ENCODE results near the gene MYO7B.

Gene MYO7B

DNA sequence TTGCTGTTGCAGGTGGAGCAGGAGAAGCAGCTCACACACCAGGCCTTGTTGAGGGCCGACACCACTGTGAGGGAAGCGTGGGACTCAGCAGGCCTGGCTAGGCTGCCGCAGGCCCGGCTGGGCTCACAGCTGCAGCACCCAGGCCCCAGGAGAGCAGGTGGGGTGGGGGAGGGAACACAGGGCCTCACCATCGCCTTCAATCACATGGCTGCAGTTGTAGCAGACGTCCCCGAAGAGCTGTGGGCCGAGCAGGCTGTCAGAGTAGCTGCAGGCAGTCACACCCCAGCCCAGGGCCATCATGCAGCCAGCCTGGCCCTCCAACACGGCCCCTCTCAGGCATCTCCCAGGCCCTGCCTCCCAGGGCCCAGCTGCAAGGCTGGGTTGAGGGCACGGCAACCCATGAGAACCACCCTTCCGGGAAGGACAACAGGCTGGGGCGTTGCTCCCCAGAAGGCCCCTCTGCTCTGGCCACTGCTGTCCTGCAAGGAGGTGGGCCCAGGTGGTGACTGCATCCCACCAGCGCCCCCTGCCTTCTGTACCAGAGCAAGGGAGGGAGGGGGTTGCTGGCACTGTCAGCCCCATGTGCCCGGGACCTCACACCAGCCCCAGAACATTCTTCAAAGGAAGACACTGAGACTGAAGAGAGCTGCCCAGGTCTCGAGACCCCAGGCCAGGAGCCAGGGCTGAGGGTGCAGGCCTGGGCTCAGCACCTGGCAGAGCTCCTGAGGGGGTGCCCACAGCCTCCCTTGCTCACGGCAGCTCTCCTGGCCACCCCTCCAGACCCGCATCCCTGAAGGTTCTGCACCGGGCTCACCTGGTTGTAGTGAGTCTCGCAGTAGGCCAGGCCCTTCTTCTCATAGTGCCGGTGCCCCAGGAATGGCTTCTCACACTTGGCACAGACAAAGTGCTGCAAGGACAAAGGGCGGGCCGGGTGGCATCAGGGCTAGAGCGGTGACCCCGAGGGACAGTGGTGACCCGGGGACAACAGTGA lies 104.9 kb downstream of the MYO7B start:
- DNase-seq, result no peak

DNA sequence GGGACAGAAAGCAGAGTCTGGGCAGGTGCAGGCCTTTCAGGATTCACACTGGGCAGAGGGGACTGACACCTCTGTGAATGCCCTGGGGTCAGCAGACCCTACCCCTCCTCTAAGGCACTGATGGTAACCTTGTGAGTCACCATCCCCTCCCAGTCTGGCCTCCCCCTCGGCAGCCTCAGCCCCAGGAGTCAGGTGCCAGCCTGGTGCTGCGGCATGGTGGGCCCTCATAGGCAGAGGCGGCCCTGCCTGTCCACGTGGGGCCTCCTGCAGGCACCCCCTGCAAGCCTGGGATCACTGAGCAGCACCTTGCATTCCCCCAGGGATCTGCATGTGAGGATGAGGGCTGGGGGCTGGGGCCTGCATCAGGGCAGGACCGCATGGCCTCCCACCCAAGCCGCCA lies 105.7 kb downstream of the MYO7B start:
- DNase-seq, result no peak

DNA sequence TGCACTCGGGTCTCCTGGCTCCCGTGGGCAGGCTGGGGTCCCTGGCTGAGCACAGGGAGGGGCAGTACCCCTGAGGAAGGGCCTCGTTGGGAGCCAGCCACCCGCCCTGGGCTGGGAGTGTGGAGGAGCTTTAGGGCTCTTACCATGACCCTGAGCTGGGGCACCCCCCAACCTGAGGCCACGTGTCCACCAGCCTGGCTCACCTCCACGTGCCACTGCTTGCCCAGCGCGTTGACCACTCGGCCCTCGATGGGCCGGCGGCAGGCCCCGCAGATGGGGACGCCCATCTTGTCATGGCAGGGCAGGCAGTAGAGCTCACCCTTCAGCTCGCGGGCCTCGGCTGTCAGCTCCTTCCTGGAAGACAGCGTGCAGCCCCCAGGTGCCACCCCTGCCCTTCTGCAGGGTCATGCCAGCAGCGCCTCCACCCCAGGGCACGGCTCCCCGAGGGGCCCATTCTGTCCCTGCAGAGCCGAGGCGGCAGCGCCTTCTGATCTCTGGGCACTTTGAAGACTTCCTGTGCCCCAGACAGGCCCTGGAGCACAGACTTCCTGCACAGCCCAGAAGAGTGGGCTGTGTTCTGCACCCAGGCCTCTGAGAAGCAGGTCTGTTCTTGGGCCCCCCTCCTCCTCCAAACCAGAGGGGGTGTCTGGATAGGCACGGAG lies 106.5 kb downstream of the MYO7B start:
- no peak for DNase-seq

DNA sequence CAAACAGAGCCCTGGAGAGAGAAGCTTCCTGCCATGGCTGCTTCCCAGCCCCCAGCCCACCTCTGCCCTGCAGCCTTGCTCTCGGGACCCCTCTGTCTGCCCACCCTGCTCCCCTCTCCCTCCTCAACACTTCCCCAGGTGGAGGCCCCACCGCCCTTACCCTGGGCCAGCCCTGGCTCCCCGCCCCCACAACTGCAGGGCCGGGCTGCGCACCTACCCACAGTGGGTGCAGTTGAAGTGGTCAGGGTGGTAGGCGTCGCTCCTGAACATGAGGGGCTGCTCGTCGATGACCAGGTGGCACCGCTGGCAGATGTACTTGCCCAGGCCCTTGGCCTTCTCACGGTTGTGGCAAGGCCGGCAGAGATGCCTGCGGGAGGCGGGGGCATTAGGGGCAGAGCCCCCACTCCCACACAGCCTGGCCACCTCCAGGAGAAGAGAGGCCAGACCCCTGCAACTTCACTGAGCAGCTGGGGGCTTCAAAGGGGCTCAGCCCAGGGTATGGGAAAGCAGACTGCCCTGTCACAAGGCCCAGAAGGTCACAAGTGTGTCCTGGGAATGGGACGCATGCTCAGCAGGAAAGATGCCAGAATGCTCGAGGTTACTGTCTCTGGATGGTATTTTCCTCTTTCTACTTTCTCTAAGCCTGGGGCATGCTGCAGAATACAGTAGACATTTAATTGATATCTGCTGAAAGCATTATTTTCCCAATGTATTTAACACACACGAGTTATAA lies 107.4 kb downstream of the MYO7B start:
- DNase-seq, result no peak

DNA sequence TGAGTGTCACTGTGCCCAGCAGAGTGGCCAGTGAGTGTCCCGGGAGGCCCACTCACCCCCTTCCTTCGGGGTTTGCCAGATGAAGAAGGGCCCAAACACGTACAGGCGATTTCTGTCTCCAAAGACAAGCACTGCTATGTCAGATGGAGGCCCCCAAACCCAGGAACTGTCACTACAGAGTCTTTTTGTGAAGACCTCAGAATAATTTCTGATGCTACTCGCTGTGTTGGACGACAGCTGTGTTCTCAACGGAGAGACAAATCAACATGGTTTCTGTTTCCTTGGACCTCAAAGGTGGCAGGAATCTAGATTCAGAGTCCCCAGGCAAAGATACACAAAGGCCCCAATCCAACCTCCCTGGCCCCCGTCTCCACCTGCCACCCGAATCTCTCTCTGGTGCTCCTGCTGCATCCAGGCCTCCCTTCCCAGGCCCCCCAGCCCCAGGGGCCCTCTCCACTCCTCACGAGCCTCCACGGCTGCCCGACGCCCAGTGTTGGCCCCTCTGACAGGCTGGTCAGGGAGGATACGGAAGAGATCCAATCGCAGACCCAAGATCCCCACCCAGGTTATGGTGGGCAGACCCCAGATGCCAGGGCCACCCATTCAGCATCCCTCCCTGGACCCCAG lies 108.1 kb downstream of the MYO7B start:
- DNase-seq, result no peak

DNA sequence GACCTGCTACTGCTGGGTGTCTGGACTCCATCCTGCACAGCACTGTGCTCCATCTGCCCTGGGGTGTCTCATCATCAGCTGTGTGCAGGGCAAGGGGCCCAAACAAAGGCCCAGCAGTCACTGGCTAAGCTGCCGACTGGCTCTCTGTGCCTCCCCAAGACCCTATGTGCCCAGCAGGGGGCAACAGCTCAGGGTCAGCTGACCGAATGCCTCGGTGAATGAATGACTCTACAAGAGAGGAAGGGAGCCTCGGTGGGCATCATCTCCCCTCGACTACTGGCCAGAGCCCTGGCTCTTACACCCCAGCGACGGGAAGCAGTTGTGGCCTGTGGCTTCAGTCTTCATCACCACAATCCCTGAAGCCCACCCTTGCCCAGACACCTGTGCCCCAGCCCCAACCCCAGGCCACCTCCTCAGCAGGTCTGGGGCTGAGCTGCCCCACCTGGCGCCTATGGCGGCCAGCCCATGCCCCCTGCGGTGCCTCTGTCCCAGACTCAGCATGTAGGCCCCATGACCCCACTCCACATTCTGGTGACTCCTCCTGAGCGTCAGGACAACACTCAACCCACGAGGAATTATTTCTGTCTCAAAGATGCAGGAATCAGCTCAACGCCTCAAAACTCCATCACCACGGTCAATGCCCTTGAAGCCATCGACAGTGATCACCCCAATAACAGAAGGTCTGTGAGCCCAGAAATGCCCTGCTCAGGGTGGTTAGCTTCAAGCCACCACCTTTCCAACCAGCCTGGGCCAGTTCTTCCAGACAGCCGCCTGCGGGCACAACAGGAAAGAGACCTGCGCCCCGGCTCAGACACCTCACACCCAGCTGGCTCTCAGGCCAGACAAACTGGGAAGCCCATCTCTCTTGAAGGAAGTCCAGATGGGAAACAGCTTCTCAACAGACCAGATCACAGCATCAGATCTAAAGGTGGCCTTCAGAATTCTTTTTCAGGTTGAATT lies 108.9 kb downstream of the MYO7B start:
- no peak for DNase-seq

DNA sequence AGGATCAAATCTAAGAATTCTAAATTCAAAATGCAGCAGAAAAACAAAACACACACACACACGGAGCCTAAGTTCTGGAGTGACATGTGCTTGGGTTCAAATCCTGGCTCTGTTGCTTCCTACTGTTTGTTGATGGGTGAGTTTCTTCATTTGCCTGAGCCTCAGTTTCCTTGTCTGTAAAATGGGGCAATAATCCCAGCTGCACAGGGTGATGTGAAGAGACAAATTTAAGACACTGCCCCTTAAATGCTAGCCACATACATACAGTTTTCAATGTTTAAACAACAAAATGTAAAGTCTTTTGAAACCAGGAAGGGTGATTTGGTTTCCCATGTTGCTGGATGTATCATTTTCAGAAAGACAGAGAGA lies 109.5 kb downstream of the MYO7B start:
- no peak for DNase-seq

DNA sequence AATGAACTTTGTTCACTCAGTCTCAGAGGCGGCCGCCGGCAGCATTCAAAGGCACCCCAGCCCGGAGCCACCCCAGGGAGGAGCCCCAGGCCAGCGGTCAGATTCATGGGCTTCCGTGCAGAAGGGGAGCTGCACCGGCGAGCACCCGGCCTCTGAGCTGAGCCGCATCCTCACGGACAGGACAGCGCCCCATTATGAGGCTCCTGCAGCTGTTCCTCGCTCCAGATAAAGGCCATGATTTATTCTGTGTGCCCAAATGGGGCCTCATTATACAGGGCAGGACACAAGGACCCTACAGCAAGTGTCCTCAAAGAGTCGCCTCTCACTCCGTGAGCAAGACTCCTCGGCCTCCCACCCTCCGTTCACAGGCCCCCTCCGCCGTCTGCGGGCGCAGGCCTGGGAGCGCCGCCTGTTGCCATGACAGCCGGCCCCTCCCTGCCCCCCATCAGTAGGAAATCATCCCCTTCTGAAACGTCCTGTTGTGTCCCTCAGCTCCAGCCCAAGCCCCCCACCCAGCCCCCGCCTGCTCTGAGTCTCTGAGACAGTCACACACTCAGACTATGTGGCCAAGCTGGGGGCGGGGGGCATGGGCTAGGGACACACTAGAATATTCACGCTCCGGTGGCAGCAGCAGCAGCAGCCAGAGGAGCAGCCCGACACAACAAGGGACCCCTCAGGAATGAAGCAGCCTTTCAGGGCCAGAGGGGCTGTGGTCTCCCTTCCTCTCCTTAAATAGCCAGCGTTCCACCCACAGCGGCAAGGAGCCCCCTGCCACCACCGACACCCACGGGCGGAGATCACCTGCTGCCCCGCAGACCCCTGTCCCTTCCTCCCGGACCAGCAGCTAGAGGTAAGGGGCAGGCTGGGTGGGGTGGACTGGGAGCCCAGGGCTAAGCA lies 110.2 kb downstream of the MYO7B start, which contains the start of gene GPR17:
Gene GPR17 (plus strand): TSS at position 759 of the 897 bp plus-strand sequence. CDS start 4,583 bp downstream, outside the sequence.
- no peak for DNase-seq

DNA sequence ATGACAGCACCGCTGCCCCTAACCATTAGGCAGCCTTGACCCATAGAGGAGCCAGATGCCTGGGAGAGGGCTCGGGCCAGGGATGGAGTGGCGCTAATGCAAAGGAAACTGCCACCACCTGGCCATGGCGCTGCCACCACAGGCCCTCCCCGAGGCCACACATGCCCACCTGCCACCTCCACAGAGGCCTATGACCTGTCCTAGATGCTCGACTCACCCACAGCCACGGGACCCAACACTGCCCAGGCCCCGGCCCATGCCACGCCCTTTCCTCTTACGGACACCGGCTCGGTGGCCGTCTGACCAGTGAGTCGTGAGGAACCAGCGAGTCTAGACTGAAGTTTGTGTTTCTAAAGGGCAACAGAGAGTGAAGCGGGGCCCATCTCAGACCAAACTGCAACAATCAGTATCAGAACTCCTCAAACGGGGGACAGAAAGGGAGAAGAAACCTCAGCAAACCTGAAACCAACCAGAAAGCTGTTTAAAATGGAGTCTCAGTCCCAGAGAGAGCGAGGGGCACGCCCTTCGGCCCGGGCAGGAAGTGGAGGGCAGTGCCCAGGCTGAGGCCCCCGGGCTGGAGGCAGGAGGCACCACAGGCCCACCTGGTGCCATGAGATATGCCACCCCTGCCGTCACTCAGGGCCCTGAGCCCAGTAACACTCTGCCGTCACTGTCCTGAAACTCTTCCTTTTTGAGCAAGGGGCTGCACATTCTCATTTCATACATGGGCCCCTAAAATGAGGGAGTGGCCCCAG lies 111.2 kb downstream of the MYO7B start:
- no peak for DNase-seq

DNA sequence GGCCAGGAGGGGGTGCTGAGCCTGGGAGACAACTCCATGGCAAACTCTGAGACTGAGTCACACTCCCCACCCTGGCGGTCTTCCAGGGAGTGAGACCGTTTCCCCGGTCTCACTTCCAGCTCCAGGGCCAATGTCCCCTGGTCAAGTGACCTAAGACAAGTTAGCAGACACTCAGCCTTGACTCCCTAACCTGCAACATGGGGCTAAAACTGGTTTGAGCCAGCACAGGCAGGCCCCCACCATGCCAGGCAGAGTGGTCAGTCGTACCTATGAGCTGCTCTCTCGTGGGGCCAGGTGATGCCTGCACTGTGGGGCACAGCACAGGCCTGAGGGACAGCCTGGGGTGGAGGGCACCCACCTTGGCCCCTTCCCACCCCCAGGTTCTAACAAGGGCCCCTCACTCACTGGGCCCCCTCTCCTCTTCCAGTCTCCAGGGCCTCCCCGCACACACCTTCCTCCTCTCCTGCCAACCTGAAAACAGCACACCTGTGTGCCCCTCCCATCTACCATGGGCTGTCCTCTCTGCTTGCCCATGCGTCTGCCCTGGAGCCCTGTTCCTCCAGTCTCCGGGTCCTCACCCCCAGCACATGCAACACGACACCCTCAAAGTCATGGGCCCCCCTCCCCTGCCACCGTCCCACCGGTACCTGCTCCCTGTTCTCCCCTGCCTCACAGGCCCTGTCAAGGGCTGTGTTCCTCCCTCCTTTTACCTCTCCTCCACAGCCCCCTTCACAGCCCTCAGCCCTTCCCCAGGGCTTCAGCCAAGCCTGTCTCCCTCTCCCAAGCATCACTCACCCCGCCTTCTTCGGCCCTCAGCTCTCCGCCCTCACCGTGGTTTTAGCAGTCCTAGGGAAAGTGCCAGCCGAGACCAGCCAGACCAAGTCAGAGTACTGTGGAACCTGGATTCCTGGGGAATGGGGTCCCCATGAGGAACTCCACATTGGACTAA lies 112.0 kb downstream of the MYO7B start:
- DNase-seq, result no peak

DNA sequence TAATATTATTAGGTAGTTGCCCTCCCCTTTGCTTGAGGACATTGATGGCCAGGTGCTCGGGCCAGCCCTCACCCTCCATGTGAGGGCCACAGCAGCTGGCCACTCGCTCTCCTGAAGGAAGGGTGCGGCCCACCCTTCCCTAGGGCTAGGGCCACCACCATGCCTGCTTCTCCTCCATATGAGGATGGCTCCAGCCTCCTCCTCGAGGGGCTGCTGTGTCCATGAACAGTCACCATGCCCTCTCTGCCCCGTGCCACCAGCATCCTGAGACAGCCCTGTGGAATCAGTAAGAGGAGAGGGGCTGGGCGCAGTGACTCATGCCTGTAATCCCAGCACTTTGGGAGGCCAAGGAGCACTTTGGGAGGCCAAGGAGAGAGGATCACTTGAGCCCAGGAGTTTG lies 112.8 kb downstream of the MYO7B start:
- DNase-seq, result no peak

DNA sequence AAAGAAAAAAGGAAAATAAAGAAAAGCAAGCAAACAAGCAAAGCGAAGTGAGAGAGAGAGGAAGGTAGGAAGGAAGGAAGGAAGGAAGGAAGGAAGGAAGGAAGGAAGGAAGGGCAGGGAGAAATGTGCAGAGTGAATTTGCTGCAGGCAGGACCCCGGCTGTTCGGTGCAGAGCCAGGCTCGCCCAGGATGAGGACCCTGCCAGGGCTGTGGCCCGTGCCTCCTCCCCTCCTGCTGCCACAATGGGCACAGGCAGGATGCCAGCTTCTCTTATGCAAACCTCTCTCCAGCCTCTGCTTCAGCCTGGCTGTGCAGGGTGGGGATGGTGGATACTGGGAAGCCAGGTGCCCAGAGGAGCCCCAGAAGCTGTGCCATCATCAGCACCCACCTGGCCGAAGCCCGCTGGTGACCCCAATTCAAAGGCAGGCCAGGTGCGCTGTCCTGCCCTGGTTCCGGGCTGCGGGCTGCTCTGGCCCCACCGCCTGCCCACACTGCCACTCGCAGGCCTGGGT lies 113.7 kb downstream of the MYO7B start:
- DNase-seq, result peak; percentile 48

DNA sequence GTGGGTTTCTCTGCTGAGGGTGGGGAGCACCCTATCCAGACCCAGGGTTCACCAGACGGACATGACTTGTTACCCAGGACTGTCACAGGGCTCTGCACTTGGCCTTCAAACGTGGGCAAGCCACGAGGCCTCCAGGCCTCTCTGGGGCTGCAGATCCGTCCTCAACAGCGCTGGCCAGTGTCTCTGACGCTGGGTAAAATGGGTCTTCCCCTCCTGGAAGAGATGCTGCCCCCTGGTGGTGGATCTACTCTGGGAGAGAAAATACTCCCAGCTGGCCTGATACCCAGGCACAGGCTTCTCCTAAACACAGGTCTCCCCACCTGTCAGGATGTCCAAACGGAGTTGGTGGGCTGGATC lies 114.2 kb downstream of the MYO7B start:
- peak; percentile 80 for DNase-seq

DNA sequence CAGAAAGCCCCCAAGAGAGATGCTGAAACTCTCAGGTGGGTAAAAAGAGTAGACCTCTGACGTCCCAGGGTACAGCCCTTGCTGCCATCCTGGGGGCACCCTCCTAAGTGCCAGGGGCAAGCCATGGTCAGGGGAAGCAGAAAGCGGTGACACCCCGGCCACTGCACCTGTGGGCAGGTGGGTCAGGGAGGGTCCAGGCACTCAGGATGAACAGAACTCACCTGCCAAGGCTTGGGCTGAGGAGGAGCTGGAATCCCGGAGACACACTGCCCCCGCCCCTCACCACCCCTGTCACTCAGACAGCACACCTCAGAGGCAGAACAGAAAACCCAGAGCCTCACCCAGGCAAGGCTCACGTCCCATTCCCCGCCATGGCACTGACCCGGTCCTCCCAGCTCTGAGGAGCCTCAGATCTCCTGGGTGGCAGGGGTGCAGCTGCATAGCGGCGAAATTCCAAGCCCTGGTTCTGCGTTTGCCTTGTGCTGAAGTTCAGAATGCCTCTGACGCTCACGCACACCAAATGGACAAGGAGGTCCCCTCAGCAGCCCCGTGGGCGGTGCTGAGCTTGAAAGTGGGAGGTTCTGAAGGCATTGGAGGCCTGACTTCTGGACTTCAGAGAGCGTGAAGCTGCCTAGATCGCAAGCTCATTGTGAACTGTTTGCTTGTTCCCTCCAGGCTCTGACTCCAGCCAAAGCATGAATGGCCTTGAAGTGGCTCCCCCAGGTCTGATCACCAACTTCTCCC lies 114.7 kb downstream of the MYO7B start:
- DNase-seq, result no peak

DNA sequence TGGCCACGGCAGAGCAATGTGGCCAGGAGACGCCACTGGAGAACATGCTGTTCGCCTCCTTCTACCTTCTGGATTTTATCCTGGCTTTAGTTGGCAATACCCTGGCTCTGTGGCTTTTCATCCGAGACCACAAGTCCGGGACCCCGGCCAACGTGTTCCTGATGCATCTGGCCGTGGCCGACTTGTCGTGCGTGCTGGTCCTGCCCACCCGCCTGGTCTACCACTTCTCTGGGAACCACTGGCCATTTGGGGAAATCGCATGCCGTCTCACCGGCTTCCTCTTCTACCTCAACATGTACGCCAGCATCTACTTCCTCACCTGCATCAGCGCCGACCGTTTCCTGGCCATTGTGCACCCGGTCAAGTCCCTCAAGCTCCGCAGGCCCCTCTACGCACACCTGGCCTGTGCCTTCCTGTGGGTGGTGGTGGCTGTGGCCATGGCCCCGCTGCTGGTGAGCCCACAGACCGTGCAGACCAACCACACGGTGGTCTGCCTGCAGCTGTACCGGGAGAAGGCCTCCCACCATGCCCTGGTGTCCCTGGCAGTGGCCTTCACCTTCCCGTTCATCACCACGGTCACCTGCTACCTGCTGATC lies 115.4 kb downstream of the MYO7B start:
- no peak for DNase-seq

DNA sequence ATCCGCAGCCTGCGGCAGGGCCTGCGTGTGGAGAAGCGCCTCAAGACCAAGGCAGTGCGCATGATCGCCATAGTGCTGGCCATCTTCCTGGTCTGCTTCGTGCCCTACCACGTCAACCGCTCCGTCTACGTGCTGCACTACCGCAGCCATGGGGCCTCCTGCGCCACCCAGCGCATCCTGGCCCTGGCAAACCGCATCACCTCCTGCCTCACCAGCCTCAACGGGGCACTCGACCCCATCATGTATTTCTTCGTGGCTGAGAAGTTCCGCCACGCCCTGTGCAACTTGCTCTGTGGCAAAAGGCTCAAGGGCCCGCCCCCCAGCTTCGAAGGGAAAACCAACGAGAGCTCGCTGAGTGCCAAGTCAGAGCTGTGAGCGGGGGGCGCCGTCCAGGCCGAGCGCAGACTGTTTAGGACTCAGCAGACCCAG lies 115.9 kb downstream of the MYO7B start:
- DNase-seq, result no peak

DNA sequence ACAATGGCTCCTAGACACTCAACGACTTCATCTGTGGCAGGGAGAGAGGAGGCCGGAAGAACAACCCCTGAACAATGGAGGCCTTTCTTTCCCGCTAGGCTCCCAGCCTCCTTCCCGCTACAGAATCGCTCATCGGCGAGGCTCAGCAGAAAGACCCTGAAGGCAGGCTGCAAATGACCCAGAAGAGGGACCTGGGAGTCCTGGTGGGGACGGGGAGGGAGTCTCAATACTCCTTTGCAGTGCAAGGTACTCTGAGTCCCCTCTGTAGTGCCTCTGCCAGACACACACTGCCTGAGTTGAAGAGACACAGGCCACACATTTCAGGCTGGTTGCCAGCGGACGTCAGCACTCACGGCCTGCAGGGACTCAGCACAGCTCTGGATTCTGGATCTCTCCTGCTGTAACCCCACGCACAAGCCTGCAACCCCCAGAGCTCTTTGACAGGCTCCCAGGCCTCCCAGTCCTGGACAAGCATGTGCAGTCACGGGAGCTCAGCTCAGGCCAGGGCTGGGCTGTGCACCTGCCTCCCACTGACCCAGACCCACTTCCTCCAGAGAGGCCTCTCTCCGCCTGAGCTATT lies 116.6 kb downstream of the MYO7B start:
- no peak for DNase-seq
